GM18499 (cell line): ENCODE data around the gene S100A5.
"Not testable (repeated sequence)": the region's sequence is repeated elsewhere in the genome, so short reads cannot be mapped to it uniquely, and the experiment has no call there.

Experiments used
- ATAC-seq: cut with Tn5 transposase; IDR thresholded peaks from one replicate; pipeline ENCODE4 v1.9.1; 2021; ENCODE audit warnings: moderate number of reproducible peaks; ENCODE audit not compliant: insufficient read depth, unreplicated experiment

The S100A5 gene, protein sequence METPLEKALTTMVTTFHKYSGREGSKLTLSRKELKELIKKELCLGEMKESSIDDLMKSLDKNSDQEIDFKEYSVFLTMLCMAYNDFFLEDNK

DNA sequence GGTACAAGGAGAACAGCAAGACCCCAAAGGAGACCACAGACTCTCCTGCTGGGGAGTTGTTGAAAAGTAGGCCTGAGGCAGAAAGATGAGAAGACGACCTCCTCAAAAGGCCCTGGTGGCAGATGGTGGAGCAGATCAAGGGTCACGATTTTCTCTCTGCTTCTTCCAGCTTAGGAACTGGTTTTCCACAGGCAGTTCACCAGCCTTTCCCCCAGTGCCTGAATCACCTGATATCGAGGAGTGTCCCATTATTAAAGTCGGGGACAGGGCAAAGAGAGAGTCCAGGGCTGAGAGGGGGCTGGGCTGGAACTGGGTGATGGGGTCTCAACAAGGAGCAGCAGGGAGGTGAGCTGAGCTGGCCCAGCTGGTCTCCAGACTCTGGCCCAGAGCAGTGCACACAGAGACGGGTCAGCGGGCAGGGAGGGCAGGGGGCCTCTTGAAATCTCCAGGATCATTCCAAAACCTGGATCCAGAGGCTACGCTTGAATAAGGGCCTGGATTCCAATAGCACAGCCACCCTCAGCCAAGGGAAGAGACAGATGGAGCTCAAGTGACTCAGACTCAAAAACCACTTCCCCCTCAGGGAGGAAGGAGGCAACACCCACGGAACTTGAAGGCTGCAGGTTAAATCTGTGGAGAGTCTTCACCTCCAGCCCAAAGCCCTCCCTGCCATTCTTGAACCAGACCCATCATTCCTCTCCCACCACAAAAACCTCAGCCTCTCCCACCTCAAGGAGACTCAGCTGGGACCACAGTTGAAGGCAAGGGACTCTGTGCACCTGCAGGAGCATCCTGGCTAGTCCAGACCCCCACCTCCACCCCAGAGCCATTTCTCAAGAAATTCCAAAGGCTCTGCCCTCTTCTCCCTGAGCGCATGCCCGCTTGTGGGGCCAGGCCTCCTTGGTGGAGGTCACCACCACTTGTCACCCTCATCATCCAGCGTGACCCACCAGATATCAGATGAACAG, at the start of gene S100A5:
TSS of gene S100A5 (minus strand) at position 541 of the 968 bp plus-strand sequence. CDS start 743 bp downstream, outside the sequence.
- no peak for ATAC-seq

DNA sequence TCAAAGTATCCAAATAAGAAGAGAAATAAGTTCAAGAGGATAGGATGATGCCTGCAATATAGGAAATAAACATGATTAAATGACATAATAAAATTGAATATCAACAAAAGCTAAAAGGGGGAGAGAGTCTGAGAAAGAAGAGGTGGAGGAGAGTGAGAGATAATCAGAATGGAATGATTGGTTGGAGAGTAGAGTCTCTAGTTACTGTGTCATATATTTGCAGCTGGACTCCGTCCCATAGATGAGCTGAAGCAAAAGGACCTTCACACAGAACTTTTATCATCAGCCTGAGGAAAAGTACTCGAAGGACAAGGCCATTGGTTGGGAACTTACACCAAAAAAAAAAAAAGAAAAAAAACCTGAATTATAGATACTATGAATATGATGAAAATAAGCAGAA, 47.7 kb upstream of the S100A5 start:
- no peak for ATAC-seq

DNA sequence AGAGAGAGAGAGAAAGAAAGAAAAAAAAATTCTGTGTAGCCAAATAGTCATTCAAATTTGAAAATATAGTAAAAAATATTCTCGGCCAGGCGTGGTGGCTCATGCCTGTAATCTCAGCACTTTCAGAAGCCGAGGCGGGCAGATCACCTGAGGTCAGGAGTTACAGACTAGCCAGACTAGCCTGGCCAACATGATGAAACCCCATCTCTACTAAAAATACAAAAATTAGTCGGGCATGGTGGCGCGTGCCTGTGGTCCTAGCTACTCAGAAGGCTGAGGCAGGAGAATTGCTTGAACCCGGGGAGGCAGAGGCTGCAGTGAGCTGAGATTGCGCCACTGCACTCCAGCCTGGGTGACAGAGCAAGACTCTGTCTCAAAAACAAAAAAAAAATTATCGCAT, 47.3 kb upstream of the S100A5 start:
- ATAC-seq: not testable (repeated sequence)

DNA sequence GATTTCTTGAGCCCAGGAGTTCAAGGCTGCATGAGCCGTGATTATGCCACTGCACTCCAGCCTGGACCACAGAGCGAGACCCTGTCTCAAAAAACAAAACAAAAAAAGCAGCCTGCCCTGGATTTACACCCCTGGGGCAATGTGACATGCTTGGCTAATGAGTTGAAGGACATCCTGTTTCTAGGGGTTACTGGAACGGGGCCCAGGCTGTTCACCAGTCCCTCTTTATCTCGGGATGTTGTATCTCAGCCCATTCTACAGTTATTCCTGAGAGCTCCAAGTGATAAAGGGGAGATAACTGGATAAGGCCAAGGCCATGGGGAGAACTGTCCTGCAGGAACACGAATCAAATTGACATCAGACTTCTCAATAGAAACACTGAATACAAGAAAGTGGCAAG, 46.6 kb upstream of the S100A5 start:
- ATAC-seq: no peak

DNA sequence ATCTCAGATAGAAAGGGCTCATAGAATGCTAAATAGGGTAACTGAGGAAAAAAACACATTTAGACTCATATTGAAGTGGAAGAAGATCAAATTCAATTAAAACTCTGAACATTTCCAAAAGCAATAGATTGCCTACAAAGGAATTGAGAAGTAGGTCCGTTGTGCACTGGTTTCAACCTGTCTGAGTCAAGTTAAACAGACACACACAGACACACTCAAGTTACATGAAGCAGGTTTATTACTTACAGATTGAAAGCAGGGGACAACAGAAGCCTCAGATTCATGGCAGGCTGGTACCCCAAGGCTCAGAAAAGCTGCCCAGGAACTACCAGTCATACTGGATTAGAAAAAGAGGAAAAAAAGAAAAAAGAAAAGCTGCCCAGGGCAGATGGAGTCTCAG, 45.6 kb upstream of the S100A5 start:
- ATAC-seq: no peak

DNA sequence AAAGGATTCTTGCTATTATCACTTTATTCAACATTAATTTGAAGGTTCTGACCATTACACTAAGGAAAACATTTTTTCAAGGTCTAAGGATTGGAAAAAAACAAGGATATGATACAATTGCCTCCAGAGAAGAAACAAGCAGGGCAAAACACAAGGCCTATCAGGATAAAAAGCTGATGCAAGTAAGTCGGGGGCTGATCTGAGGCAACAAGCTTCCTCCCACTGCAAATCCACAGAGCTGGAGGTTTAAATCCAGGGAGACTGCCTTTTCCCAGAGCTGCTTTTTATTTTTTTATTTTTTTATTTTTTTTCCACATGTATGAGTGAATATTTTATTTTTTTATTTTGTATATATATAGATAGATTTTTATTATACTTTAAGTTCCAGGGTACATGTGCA, 44.3 kb upstream of the S100A5 start:
- no peak for ATAC-seq

DNA sequence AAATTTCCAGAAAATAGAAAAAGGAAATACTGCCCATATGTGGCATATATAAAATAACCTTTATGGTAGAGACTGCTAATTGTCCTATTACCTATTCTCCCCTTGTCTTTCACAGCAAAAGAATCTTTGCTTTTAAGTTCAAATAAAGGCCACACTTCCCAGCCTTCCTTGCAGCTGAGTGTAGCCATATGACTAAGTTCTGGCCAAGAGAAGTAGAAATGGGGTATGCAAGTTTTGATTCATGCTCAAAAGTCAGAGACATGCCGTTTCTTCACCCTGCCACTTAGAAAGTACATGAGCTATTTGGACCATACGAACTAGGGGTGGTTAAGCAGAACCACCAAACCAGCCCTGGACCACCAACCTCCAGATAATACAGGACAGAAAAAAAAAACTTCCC, 43.2 kb upstream of the S100A5 start:
- no peak for ATAC-seq

DNA sequence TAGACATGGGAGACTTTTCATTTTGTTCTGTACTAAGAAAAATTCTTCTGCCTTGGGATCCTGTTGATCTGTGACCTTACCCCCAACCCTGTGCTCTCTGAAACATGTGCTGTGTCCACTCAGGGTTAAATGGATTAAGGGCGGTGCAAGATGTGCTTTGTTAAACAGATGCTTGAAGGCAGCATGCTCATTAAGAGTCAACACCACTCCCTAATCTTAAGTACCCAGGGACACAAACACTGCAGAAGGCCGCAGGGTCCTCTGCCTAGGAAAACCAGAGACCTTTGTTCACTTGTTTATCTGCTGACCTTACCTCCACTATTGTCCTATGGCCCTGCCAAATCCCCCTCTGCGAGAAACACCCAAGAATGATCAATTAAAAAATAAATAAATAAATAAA, 42.8 kb upstream of the S100A5 start:
- ATAC-seq: not testable (repeated sequence)

DNA sequence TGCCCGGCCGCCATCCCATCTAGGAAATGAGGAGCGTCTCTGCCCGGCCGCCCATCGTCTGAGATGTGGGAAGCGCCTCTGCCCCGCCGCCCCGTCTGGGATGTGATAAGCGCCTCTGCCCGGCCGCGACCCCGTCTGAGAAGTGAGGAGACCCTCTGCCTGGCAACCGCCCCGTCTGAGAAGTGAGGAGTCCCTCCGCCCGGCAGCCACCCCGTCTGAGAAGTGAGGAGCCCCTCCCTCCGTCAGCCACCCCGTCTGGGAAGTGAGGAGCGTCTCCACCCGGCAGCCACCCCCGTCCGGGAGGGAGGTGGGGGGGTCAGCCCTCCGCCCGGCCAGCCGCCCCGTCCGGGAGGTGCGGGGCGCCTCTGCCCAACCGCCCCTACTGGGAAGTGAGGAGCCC, 42.1 kb upstream of the S100A5 start:
- ATAC-seq: not testable (repeated sequence)

DNA sequence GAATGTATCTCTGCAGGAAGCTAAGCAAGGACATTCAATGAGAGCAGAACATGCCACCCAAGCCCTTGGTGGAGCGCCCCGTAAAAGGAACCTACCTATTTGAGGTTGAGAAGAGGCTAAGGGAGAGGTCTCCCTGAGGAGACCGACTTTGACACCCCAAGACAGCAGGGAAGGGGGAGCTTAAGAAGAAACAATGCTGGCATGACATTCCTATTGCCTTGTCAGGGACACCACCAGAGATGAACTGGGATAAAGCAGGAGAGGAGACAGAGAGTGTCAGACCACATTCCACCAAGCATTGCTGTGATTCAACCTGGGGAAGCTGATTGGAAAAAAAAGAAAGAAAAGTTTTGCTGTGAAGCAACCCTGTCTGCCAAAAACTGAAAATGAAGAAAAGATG, 38.2 kb upstream of the S100A5 start:
- no peak for ATAC-seq

DNA sequence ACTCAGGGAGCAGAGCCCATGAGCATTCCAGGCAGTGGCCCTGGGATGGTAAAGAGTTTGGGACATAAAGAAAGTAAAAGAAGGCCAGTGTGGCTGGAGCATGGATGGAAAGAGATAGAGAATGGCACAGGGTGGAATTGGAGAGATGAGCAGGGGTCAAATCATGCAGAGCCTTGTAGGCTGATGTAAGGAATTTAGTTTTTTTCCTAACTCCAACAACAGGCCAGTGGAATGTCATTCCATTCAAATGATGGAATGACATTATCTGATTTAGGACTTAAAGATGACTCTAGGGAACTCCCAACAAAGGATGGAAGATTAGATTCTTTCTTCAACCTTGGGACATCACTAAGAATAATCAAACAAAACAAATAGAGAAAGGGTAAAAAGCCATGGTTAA, 37.8 kb upstream of the S100A5 start:
- no peak for ATAC-seq

DNA sequence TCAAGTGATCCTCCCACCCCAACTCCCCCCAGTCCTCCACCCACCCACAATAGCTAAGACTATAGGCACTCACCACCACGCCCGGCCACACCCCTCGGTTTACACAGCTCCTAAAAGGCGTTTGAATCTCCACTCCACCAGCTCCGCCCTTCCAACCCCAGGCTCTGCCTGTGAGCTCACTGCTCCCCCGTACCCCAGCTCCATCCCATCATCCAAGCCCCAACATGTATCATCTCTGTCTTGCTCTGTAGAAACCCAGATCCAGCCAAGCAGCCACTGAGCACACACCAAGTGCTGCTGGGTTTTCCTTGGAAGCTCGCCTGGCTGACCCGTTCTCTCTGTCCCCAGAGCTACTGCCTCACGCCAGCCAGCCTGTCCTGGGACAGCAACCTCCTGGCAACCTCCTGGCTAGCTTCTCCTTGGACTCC, 36.9 kb upstream of the S100A5 start:
- ATAC-seq: no peak

DNA sequence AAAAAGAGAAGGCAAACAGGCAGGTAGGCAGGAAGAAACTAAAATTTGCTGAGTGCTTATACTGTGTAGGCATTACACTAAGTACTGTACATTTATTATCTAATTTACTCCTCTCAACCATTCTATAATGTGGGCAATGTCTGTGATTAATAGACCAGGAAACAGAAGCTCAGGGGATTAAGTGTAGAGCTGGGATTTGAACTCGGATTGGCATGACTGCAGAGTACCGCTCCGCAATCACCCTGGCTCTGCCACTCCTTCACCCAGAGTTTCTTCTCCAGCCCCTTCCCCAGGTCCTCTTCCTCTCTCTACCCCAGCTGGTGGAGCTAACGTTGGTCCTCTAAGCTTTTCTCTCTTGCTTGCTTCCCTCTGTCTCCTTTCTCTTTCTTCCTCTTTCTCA, 36.4 kb upstream of the S100A5 start:
- ATAC-seq: no peak

DNA sequence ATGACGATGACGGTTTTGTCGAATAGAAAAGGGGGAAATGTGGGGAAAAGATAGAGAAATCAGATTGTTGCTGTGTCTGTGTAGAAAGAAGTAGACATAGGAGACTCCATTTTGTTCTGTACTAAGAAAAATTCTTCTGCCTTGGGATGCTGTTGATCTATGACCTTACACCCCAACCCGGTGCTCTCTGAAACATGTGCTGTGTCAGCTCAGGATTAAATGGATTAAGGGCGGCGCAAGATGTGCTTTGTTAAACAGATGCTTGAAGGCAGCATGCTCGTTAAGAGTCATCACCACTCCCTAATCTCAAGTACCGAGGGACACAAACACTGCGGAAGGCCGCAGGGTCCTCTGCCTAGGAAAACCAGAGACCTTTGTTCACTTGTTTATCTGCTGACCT, 34.8 kb upstream of the S100A5 start:
- not testable (repeated sequence) for ATAC-seq

DNA sequence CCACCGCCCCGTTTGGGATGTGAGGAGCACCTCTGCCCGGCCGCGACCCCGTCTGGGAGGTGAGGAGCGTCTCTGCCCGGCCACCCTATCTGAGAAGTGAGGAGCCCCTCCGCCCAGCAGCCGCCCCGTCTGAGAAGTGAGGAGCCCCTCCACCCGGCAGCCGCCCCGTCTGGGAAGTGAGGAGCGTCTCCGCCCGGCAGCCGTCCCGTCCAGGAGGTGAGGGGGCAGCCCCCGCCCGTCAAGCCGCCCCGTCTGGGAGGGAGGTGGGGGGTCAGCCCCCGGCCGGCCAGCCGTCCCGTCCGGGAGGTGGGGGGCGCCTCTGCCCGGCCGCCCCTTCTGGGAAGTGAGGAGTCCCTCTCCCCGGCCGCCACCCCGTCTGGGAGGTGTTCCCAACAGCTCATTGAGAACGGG, 34.4 kb upstream of the S100A5 start:
- ATAC-seq: not testable (repeated sequence)

DNA sequence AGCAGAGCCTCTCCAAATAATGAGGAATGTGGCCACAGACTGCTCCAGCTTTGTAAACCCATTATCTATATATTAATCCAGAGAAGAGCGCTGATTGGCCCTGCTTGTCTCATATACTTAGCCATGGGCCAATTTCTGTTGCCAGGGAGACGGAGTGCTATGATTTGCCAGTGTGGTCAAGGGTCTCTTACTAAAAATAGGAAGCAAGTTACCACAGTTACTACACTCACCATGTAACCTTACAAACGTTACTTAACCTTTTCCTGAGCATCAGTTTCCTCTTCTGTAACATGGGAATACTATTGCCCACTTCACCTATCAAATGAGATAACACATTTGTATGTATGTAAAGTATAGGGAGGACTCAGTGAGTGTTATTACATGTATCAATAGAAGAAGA, 32.6 kb upstream of the S100A5 start:
- ATAC-seq: no peak

DNA sequence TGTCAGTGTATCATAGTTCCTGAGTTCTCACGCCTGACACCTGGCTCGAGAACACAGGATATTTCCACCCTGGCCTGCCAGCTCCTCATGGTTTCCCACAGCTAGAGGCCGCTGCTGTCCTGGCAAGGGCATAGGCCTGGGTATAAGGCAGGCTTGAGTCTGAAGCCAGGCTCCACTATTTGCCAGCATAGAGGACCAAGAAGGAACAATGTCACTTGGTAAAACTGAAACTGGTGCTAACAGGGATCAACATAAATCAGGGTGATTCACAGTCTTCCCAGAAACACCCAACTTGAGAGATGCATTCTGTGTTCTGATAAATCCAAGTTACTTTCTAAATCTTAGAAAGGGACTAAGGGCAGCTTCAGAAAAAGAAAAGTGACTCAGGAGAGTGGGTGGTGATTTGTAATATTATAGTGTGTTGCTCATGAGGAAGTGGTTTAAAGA, 31.9 kb upstream of the S100A5 start:
- no peak for ATAC-seq

DNA sequence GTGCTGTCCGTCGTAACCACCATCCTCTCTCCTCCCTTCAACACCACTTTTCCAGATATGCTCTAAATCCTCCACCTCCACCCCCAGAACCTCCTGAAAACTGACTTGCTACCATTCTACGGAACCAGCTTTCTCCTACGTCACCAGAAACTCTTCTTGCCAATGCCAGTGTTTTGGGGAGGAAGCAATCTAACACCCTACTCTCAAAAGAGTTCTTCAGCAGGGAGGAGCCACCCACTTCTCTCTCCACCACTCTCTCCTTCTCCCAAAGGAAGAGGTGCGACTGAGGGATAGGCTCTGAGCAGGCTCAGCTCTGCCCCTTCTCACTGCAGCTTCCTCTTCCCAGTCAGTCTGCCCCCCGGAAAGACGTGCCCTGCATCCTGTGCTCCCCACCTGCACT, 31.0 kb upstream of the S100A5 start:
- no peak for ATAC-seq

DNA sequence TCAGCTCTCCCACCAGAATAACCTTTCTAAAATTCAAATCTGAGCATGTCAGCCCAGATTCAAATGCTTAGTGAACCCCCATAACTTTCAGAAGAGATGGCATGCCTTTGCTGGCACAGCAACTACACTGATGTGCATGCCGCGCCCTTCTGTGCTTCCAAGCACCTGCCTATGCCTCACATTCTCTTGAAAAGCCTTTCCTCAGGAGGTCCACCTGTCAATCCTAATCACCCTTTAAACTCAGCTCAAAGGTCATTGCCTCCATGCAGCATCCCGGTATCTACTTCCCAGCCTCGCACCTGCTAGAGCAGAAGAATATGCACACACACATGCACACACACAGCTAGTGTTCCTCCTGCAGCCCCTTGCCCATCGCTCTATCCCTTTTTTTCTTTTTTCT, 30.1 kb upstream of the S100A5 start:
- no peak for ATAC-seq

DNA sequence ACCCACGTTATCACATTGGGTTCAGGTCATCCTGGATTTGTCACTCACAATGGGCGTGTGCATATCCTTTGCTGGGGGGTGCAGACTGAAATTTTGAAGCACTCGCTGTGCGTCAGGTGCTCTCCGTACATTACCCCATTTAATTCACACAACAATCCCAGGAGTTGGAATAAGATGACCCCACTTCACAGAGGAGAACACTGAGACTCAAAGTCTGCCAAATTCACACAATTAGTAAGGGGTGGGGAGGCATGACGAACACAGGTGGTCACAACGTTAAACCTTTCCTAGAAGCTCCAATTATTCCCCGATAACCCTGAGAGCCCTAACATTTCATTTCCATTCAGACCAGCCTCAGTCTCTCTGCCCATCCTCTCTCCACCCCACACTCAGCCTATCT, 28.7 kb upstream of the S100A5 start:
- no peak for ATAC-seq

DNA sequence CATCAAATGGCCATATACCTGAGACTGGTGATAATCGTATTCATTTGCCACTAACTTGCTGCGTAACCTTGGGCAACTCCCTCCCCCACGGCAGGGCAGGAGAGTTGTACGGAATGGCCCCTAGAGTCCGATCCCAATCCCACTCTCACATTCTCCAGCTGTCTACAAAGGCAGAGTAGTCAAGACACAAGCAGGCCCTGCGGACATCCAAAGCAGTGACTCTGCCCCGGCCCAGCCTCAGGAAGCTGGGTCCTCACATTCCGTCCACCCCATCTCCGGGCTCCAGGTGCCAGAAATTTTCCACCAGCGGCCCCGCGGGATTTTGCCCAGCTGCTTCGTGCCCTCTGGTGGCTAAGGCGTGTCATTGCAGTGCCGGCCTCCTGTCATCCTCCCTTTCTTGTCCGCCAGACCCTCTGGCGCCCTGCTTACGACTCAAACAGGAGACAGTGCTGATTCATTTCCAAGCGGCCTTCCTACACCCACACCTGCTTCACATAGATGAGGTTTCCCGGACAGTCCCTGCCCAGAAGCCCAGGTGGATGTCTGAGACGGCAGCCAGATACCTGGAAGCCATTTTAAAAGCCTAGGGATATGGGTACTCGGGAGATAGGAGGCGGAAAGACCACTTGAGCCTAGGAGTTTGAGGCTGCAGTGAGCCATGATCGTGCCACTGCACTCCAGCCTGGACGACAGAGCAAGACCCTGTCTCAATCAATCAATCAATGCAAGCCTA, 27.8 kb upstream of the S100A5 start:
- ATAC-seq: no peak
